Duodenal mucosa (tissue), 2 donors: ENCODE data around the gene SKI.
"Not testable (repeated sequence)": the region's sequence is repeated elsewhere in the genome, so short reads cannot be mapped to it uniquely, and the experiment has no call there.

ENCODE experiments used
- H3K27ac ChIP-seq: one replicate; pipeline ENCODE4 v1.7.0; 2013; ENCODE audit warnings: low read depth, low read length
- H3K27me3 ChIP-seq, 2 donors: one replicate each; pipeline ENCODE4 v1.7.0; 2013; ENCODE audit warnings: low read length in 2 of 2, control low read depth in 1 of 2; ENCODE audit not compliant: insufficient read depth in 2 of 2, control insufficient read depth in 1 of 2
- H3K36me3 ChIP-seq, 2 donors: one replicate each; pipeline ENCODE4 v1.7.0; 2013; ENCODE audit warnings: low read length in 2 of 2, control low read depth in 1 of 2; ENCODE audit not compliant: insufficient read depth in 2 of 2, control insufficient read depth in 1 of 2
- H3K4me1 ChIP-seq, 2 donors: one replicate each; pipeline ENCODE4 v1.7.0; 2013; ENCODE audit warnings: low read length in 2 of 2, control low read depth in 1 of 2; ENCODE audit not compliant: insufficient read depth in 2 of 2, control insufficient read depth in 1 of 2
- H3K4me3 ChIP-seq, 2 donors: one replicate each; pipeline ENCODE4 v1.7.0; 2013; ENCODE audit warnings: low read length in 2 of 2, low read depth in 1 of 2
- H3K9ac ChIP-seq, 2 donors: one replicate each; pipeline ENCODE4 v1.7.0; 2013; ENCODE audit warnings: low read length in 2 of 2, low read depth in 1 of 2
- H3K9me3 ChIP-seq, 2 donors: one replicate each; pipeline ENCODE4 v1.7.0; 2013; ENCODE audit warnings: low read length in 2 of 2, control low read depth in 1 of 2; ENCODE audit not compliant: control insufficient read depth in 1 of 2

Gene SKI

GRCh38 chr1:2236695-2237677 is 8.9 kb downstream of the SKI start:
- no peak overlapping the region for H3K27ac ChIP-seq
- no peaks in the 10 kb centered on the region for H3K9me3 ChIP-seq
- H3K4me3 ChIP-seq: peak overlapping the region in 1 of 2 donors; percentile 11
- no peaks in the 10 kb centered on the region for H3K27me3 ChIP-seq
- peak overlapping the region in 1 of 2 donors; percentile 15 for H3K9ac ChIP-seq
- H3K4me1 ChIP-seq: peaks cover 83 to 85% of the 10 kb centered on the region in 2 donors
- peaks cover 0 to 9% of the 10 kb centered on the region in 2 donors for H3K36me3 ChIP-seq

GRCh38 chr1:2237773-2238172 is 9.7 kb downstream of the SKI start:
- Histone ChIP-seq H3K9ac (peak overlapping the region in 1 of 2 donors; percentile 15), H3K4me1 (peaks cover 76 to 79% of the 10 kb centered on the region in 2 donors), H3K27me3 (no peaks in the 10 kb centered on the region), H3K36me3 (peaks cover 0 to 13% of the 10 kb centered on the region in 2 donors), H3K9me3 (no peaks in the 10 kb centered on the region), H3K27ac (no peak overlapping the region), H3K4me3 (no peak overlapping the region)

GRCh38 chr1:2238361-2239012 is 10.4 kb downstream of the SKI start:
- Histone ChIP-seq H3K36me3 (peaks cover 0 to 20% of the 10 kb centered on the region in 2 donors), H3K9ac (no peak overlapping the region), H3K4me3 (no peak overlapping the region), H3K27ac (no peak overlapping the region), H3K27me3 (no peaks in the 10 kb centered on the region), H3K4me1 (peaks cover 72 to 76% of the 10 kb centered on the region in 2 donors), H3K9me3 (no peaks in the 10 kb centered on the region)

- no peak overlapping the region for H3K9ac ChIP-seq
- peaks cover 0 to 22% of the 10 kb centered on the region in 2 donors for H3K36me3 ChIP-seq
- no peak overlapping the region for H3K4me3 ChIP-seq
- H3K9me3 ChIP-seq: no peaks in the 10 kb centered on the region
- H3K27me3 ChIP-seq: no peaks in the 10 kb centered on the region
- H3K27ac ChIP-seq: no peak overlapping the region
- peaks cover 70 to 73% of the 10 kb centered on the region in 2 donors for H3K4me1 ChIP-seq
Observed at GRCh38 chr1:2239013-2239370, 10.9 kb downstream of the SKI start.

GRCh38 chr1:2239384-2239985 is 11.4 kb downstream of the SKI start:
- peaks cover 0 to 22% of the 10 kb centered on the region in 2 donors for H3K36me3 ChIP-seq
- H3K4me3 ChIP-seq: peak overlapping the region in 1 of 2 donors; percentile 8
- H3K4me1 ChIP-seq: peaks cover 65 to 68% of the 10 kb centered on the region in 2 donors
- peak overlapping the region in 1 of 2 donors; percentile 19 for H3K9ac ChIP-seq
- no peaks in the 10 kb centered on the region for H3K27me3 ChIP-seq
- H3K9me3 ChIP-seq: no peaks in the 10 kb centered on the region
- H3K27ac ChIP-seq: no peak overlapping the region

GRCh38 chr1:2240270-2241156 is 12.4 kb downstream of the SKI start:
- Histone ChIP-seq H3K9ac (no peak overlapping the region), H3K36me3 (peaks cover 0 to 22% of the 10 kb centered on the region in 2 donors), H3K4me1 (peaks cover 57 to 62% of the 10 kb centered on the region in 2 donors), H3K27me3 (no peaks in the 10 kb centered on the region), H3K27ac (no peak overlapping the region), H3K4me3 (peak overlapping the region in 1 of 2 donors; percentile 8), H3K9me3 (no peaks in the 10 kb centered on the region)

GRCh38 chr1:2241820-2242219 is 13.7 kb downstream of the SKI start:
- Histone ChIP-seq H3K9me3 (no peaks in the 10 kb centered on the region), H3K9ac (no peak overlapping the region), H3K27ac (no peak overlapping the region), H3K4me3 (no peak overlapping the region), H3K36me3 (peaks cover 0 to 22% of the 10 kb centered on the region in 2 donors), H3K27me3 (no peaks in the 10 kb centered on the region), H3K4me1 (peaks cover 54 to 55% of the 10 kb centered on the region in 2 donors)

- peaks cover 51 to 53% of the 10 kb centered on the region in 2 donors for H3K4me1 ChIP-seq
- no peaks in the 10 kb centered on the region for H3K27me3 ChIP-seq
- H3K9ac ChIP-seq: no peak overlapping the region
- H3K36me3 ChIP-seq: peaks cover 0 to 22% of the 10 kb centered on the region in 2 donors
- H3K4me3 ChIP-seq: no peak overlapping the region
- H3K27ac ChIP-seq: no peak overlapping the region
- no peaks in the 10 kb centered on the region for H3K9me3 ChIP-seq
Observed at GRCh38 chr1:2242814-2243725, 15.0 kb downstream of the SKI start.

GRCh38 chr1:2247045-2247394 is 18.9 kb downstream of the SKI start:
- Histone ChIP-seq H3K36me3 (peaks cover 0 to 12% of the 10 kb centered on the region in 2 donors), H3K4me1 (peaks cover 60% of the 10 kb centered on the region in 2 donors), H3K9ac (peak overlapping the region in 1 of 2 donors; percentile 32)
- H3K9me3 ChIP-seq, H3K4me3 ChIP-seq, H3K27me3 ChIP-seq, H3K27ac ChIP-seq: not testable (repeated sequence)
